Right lobe of liver (tissue), 4 donors: ENCODE results near the gene GPRC5A.

Experiments
- POLR2A ChIP-seq: fragments of 450-650 bp; IDR thresholded peaks from one replicate; pipeline ENCODE4 v1.6.1; 2017; ENCODE audit warnings: antibody characterized with exemption, mild to moderate bottlenecking
- TF ChIP-seq, protein P1 (sequence below), 4 donors: fragments of 200-600 bp in 3 of 4; fragments of 450-650 bp in 1 of 4; IDR thresholded peaks; one replicate each; pipeline versions ENCODE4 v1.5.1 to v1.8.0; 2016 to 2022; ENCODE audit warnings: antibody characterized with exemption in 4 of 4, mild to moderate bottlenecking in 2 of 4
- donor health status: DM: no; HTN: no; CAD: no.
- donor health status: DM: no; HTN: no; CAD: no.
- donor health status: DM: no; HTN: yes; CAD: no.

DNA sequence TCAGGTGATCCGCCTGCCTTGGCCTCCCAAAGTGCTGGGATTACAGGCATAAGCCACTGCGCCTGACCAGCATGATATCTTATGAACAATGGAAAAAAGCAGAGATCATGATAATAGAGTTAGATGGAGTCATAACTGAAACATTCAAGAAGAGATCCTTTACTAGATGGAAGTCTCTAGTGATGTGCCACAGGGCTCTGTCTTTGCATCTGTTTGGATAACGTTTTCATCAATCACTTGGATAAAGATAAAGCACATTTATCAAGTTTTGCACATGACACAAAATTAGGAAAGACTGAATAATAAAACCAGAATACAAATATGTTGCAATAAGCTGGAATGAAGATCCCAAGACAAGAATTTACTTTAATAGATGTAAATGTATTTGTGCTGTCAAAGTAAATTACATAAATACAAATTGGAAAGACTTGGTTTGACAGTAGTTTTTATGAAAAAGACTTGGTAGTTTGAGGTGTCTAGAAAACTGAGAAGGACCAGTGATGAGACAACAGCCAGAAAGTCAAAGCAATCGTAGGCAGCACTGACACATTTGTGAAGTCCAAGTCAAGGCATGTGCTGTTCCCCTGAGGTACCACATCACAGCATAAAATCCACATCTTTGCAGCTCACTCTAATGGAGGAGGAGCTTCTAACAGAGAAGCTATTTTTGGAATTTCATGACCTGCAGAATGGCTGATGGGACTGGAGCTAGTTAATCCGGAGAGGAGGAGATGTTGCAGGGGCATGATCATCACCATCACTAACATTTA is 28.5 kb downstream of the GPRC5A start:
- TF ChIP-seq POLR2A: no peak
- TF ChIP-seq, protein P1, sequence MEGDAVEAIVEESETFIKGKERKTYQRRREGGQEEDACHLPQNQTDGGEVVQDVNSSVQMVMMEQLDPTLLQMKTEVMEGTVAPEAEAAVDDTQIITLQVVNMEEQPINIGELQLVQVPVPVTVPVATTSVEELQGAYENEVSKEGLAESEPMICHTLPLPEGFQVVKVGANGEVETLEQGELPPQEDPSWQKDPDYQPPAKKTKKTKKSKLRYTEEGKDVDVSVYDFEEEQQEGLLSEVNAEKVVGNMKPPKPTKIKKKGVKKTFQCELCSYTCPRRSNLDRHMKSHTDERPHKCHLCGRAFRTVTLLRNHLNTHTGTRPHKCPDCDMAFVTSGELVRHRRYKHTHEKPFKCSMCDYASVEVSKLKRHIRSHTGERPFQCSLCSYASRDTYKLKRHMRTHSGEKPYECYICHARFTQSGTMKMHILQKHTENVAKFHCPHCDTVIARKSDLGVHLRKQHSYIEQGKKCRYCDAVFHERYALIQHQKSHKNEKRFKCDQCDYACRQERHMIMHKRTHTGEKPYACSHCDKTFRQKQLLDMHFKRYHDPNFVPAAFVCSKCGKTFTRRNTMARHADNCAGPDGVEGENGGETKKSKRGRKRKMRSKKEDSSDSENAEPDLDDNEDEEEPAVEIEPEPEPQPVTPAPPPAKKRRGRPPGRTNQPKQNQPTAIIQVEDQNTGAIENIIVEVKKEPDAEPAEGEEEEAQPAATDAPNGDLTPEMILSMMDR (IDR thresholded peaks at IDR 0.05): no peak
